Mucosa of descending colon (tissue), 3 donors: ENCODE data around the gene IL17F. TPM values are rescaled to one million over a fixed set of nuclear protein-coding genes. Genes with fewer than 3 reads are reported as not detected.

Experiments
- ATAC-seq: fragments of 200-7000 bp; cut with Tn5 transposase; one replicate; pipeline ENCODE4 v1.9.1; 2020; ENCODE audit warnings: mild to moderate bottlenecking, moderate library complexity
- DNase-seq, 3 donors: peaks; one replicate each; pipeline ENCODE4 v3.0.0-alpha.2; 2020
- H3K36me3 ChIP-seq: fragments of 200-600 bp; one replicate; pipeline ENCODE4 v1.8.0; 2021; ENCODE audit warnings: low read depth, mild to moderate bottlenecking
- H3K4me1 ChIP-seq: fragments of 200-600 bp; one replicate; pipeline ENCODE4 v1.8.0; 2021; ENCODE audit warnings: low read depth, mild to moderate bottlenecking
- H3K4me3 ChIP-seq: fragments of 200-600 bp; one replicate; pipeline ENCODE4 v1.8.0; 2021; ENCODE audit warnings: mild to moderate bottlenecking
- H3K9me3 ChIP-seq: fragments of 200-600 bp; one replicate; pipeline ENCODE4 v1.8.0; 2021; ENCODE audit warnings: mild to moderate bottlenecking
- intact Hi-C, 2 donors: fragments of 100-400 bp; cut with DNase I in 1 of 2; cut with micrococcal nuclease in 1 of 2; formaldehyde crosslinking; loops; one replicate each; pipeline versions ENCODE4 v1.11.0 to v1.11.1; 2022; cut with DNase I, micrococcal nuclease
- total RNA-seq, 3 donors: library from RNA; stranded (reverse); fragmentation: NEBNext Ultra II Directional in 2 of 3; extraction: Animal tissue kit (Norgen Biotek cat#: 25700) in 2 of 3; gene quantifications; one replicate each; pipeline versions ENCODE4 v1.2.1 to v1.2.4, GENCODE V29; 2021 to 2023
- TF ChIP-seq, protein P1 (sequence below): fragments of 200-600 bp; IDR thresholded peaks from one replicate; pipeline ENCODE4 v1.8.0; 2022; ENCODE audit warnings: antibody characterized with exemption, mild to moderate bottlenecking
- donor health status: DM: no; HTN: no; CAD: no; lungs with moderate emphysema.
- donor health status: DM: no; HTN: no; CAD: no.
- donor health status: DM: no; HTN: yes; CAD: no.

The IL17F gene
- total RNA-seq, 3 donors from 2014 or later = not detected

DNA sequence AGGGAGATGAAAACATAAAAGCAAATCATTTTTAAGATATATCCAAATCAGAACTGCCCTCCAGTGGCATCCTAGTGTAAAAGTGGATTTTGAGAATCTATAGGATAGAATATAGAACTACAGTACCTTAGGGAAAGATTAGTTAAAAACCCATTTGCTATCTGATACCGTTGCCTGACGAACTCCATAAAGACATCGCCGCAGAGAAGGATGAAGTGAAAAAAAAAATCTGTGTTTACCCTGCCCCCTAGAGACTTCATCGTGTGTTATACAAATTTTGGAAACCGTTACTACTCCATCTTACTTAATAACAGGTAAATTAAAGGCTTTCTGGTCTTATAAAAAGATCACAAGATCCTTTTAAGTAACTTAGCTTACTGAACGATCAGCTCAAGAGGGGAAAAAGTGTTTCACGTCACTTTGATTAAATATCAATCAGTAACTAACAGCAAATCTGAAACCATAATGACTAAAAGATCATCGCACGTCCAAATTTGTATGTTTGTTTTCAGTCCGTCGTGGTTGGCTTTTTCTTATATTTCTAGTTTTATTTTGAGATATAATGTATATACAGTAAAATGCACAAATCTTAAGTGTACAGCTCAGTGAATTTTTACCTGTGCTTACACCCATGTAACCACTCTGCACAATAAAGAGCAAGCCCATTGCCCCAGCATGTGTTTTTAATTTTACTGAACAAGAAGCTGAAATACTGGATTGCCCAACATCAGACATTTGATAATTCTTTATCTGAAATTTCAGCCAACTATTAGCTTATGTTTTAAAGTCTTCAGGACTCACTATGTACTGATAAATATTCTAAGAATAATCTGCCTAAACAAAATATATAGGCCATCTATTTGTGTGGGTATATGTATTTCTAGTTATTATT, 41.1 kb upstream of the IL17F start:
- intact Hi-C loops = loop anchor here (10.0 kb wide), 3 partner anchors 119 to 389 kb away; partner anchors contain the start of gene TMEM14A (in 1 of the 2)
- ATAC-seq (no peak), DNase-seq (no peak)
- Histone ChIP-seq H3K9me3 (no peaks in the 10 kb centered on the region), H3K4me3 (no peak overlapping the region), H3K36me3 (peaks cover 5% of the 10 kb centered on the region), H3K4me1 (peaks cover 8% of the 10 kb centered on the region)
- TF ChIP-seq, protein P1, sequence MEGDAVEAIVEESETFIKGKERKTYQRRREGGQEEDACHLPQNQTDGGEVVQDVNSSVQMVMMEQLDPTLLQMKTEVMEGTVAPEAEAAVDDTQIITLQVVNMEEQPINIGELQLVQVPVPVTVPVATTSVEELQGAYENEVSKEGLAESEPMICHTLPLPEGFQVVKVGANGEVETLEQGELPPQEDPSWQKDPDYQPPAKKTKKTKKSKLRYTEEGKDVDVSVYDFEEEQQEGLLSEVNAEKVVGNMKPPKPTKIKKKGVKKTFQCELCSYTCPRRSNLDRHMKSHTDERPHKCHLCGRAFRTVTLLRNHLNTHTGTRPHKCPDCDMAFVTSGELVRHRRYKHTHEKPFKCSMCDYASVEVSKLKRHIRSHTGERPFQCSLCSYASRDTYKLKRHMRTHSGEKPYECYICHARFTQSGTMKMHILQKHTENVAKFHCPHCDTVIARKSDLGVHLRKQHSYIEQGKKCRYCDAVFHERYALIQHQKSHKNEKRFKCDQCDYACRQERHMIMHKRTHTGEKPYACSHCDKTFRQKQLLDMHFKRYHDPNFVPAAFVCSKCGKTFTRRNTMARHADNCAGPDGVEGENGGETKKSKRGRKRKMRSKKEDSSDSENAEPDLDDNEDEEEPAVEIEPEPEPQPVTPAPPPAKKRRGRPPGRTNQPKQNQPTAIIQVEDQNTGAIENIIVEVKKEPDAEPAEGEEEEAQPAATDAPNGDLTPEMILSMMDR = no peak

DNA sequence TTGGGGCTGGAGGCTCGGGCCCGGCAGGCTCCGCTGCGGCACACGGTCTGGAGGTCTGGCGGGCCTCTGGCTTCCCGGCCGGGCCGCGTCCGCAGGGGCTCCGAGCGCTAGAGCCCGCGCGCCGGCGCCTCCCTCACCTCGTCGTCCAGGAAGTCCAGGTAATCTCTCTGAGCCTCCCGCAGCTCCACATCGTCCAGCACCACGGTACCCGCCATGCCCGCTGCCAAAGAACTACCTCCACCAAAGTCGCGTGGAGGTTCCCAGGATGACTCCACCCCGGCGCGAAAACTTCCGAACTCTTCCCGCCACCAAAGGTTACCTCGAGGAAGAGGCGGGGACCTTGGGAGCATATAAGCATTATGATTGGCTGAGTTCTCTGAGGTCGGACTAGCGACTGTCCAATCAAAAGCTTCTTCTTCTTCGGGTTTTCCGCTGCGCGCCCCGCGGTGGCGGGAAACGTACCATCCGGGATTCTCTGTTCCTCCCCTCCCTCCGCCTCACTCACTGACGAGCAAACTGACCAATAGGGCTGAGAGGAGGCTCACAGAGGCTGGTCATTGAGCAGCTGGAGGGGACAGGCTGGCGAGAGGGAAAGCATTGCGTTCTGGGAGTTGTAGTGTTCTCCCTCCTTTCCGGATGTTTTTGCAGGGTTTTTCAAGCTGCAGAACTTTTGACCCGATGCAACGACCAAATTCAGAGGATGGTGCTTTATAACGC, 40.3 kb upstream of the IL17F start, which contains the start of gene MCM3:
TSS of gene MCM3 (minus strand) at position 283 of the 717 bp plus-strand sequence. CDS start at position 215, 68 bp downstream.
- TF ChIP-seq, protein P1 = peak; percentile 11
- peaks cover 5% of the 10 kb centered on the region for H3K36me3 ChIP-seq
- H3K9me3 ChIP-seq = no peaks in the 10 kb centered on the region
- DNase-seq (peak; percentile 96 to 98 (median 97)), ATAC-seq (peak; percentile 99)
- H3K4me3 ChIP-seq = peak within 1 kb of the TSS; percentile 46
- peaks cover 8% of the 10 kb centered on the region for H3K4me1 ChIP-seq
- intact Hi-C loops = loop anchor here (10.0 kb wide), 3 partner anchors 120 to 390 kb away; partner anchors contain the start of gene TMEM14A (in 1 of the 2)

DNA sequence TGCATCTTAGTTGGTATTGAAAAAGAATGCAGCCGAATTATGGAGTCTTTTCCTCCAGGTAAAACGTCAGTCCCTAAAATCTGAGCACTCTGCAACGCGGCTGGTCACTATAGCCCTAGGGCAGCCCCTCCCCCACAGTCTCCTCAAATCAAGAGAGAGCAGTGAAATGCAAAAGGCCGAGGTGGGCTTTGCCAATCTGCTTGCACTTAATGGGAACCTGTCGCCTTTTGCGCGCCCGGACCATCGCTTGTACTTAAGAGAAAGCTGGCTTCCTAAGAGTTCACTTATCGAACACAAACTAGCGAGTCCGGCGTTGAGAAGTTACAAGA, 39.8 kb upstream of the IL17F start:
- Histone ChIP-seq H3K36me3 (peaks cover 5% of the 10 kb centered on the region), H3K9me3 (no peaks in the 10 kb centered on the region), H3K4me1 (peaks cover 8% of the 10 kb centered on the region), H3K4me3 (peak overlapping the region; percentile 46)
- ATAC-seq = peak; percentile 0
- intact Hi-C loops = loop anchor here (10.0 kb wide), 3 partner anchors 121 to 391 kb away; partner anchors contain the start of gene TMEM14A (in 1 of the 2)
- TF ChIP-seq, protein P1 = no peak
- peak in 1 of 3 donors; percentile 74 for DNase-seq

DNA sequence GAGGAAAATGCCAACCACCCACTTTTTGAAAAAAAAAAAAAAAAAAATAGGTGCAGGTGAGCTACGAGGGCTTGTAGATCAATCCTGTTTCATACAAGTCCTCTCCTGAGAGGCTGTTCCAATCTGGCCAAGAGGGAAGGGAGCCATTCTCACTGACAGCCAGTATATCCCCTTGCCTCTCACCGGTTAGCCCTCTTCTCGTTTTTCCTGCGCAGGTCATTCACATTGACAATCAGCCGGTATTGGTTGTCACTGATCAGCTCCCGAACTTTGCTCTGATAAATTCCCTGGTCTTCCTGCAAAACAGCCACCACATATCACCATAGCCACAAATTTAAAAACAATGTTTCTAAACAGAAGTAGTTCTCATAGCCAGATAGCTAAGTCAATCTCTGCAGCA, 38.8 kb upstream of the IL17F start:
- intact Hi-C loops = loop anchor here (10.0 kb wide), 3 partner anchors 122 to 392 kb away; partner anchors contain the start of gene TMEM14A (in 1 of the 2)
- no peak for DNase-seq
- peaks cover 5% of the 10 kb centered on the region for H3K36me3 ChIP-seq
- H3K4me1 ChIP-seq = peaks cover 8% of the 10 kb centered on the region
- H3K4me3 ChIP-seq = no peak overlapping the region
- ATAC-seq = no peak
- TF ChIP-seq, protein P1 = no peak
- H3K9me3 ChIP-seq = no peaks in the 10 kb centered on the region

DNA sequence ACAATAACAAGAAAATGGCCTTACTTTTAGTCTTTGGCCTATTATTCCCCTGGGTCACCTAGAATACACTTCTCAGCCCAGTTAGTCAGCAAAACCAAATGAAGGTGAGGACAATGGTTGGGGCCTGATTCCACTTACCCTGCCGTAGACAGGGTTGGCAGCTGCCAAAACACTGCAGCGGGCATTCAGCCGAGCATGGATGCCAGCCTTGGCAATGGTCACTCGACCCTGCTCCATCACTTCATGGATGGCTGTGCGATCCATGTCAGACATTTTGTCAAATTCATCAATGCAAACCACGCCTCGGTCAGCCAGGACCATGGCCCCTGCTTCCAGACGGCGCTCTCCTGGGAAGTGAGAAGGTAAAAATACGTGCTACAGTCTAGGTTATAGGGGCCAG, 31.8 kb upstream of the IL17F start:
- no peak for ATAC-seq
- intact Hi-C loops = no loop called here
- no peak for DNase-seq
- no peaks in the 10 kb centered on the region for H3K9me3 ChIP-seq
- H3K4me3 ChIP-seq = no peak overlapping the region
- H3K36me3 ChIP-seq = peaks cover 6% of the 10 kb centered on the region
- H3K4me1 ChIP-seq = no peaks in the 10 kb centered on the region
- TF ChIP-seq, protein P1 = no peak
